Fibroblast of skin of abdomen (primary cell): ENCODE results near the gene NIPAL1. TPM values are rescaled to one million over a fixed set of nuclear protein-coding genes. Genes with fewer than 3 reads are reported as not detected.
"Not testable (repeated sequence)": the region's sequence is repeated elsewhere in the genome, so short reads cannot be mapped to it uniquely, and the experiment has no call there.

Experiments used
- DNase-seq: peaks from one replicate; pipeline ENCODE4 v3.0.0-alpha.2; 2013
- polyA plus RNA-seq, 2 experiments: library from polyadenylated mRNA; unstranded; fragments of 120-200 nt; gene quantifications; one replicate each; pipeline ENCODE4 v1.2.1, GENCODE V29; 2013; ENCODE audit not compliant: insufficient read length in 2 of 2

Gene NIPAL1
- polyA plus RNA-seq (2013, experiment 1 of 2; ENCODE audit: insufficient read length), result 0.28 TPM
- polyA plus RNA-seq (2013, experiment 2 of 2; ENCODE audit: insufficient read length), result 0.55 TPM

DNA sequence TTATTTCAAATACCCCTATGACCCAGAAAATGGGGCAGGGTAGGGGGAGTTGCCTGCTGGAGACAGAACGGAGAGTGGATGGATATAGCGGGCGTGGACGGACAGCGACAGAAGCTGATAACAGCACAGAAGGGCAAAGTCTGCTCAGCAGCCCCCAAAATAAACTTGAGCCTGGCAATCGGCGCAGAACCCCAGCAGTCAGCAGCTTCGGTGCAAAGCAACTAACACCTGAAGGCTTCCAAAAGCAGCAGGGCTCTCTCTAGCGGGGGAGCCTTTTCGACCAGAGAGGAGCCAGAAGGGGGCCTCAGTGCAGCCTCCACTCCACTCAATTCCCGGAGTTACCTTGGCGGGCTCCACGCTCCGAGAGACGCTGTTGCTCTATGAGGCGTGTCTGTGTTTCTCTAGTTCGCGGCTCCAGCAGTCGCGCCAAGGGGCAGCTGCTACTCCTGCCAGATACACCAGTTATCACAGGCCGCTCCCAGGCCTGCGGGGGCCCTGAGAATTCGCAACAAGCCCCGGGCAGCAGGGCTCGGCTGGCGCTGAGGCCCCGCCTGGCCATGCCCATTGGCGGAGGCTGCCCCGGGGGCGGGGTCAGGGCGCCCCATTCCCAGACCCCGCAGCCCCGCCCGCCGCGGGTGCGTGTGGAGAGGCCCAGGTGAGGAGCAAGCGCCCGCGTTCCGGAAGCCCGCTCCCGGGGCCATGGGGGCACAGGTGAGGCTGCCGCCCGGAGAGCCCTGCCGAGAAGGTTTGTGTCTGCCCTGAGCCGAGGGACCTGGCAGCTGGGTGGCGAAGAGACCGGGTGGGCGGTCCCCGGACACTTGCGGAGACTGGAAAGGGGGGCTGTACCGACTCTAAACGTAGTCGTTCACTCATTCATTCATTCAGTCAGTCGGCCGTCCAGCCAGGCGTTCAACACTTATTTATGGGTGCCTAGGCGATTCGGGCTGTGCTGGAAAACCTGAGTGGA is at the start of gene NIPAL1, which contains the start of gene CNGA1:
TSS of gene NIPAL1 (plus strand) at position 632 of the 967 bp plus-strand sequence. CDS start at position 700, 68 bp downstream.
TSS of gene CNGA1 (minus strand) at position 541 of the 967 bp plus-strand sequence. CDS start 63,992 bp downstream, outside the sequence.
- peak; percentile 37 for DNase-seq

GRCh38 chr4:47968847-47969246 is 47.7 kb upstream of the NIPAL1 start:
- no peak for DNase-seq

DNA sequence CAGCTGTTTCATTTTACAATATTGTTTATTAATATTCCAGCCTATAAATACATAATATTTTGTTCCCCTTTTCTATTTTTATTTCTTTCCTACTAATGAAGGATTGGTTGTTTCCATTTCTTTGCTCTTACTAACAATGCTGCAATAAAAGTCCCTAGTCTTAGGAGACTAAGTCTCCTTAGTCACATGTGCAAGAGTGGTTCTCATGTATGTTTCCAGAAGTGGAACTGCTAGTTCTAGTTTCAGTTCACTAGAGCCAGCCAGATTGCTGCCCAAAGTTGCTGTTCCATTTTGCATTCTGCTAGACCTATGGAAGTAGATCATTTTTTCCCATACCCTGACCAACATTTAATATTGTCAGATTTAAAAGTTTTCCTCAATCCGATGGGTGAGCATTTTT is 44.4 kb upstream of the NIPAL1 start:
- DNase-seq, result no peak

DNA sequence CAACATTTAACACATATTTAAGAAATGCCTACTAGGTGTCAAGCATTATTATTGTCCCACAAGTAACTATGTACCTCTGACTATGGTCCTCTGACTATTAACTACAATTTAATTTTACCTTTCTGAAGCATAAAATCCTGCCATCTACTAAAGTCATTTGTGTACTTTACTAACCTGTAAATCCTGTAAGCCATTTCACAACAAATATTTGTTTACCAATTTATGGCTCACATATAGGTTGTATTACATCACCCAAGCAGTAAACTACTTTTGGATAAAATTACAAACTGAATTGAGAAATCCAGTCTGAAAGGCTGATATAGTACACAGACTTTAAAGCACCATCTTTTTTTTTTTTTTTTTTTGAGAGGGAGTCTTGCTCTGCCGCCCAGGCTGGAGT is 43.9 kb upstream of the NIPAL1 start:
- no peak for DNase-seq

- DNase-seq, result no peak
Observed at GRCh38 chr4:47974566-47974965, 42.0 kb upstream of the NIPAL1 start.

DNA sequence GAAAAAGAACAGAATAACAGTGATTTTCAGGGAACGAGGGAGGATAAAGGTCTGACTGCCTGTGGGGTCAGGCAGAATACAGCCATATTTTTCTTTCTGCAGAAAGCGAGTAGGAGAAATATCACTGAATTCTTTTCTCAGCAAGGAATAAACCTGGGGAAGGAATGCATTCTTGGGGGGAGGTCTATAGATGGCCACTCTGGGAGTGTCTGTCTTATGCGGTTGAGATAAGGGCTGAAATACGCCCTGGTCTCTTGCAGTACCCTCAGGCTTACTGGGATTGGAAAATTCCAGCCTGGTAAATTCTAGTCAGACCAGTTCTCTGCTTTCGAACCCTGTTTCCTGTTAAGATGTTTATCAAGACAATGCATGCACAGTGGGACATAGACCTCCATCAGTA is 26.4 kb upstream of the NIPAL1 start:
- DNase-seq, result no peak

GRCh38 chr4:47992475-47992874 is 24.1 kb upstream of the NIPAL1 start:
- DNase-seq, result not testable (repeated sequence)

DNA sequence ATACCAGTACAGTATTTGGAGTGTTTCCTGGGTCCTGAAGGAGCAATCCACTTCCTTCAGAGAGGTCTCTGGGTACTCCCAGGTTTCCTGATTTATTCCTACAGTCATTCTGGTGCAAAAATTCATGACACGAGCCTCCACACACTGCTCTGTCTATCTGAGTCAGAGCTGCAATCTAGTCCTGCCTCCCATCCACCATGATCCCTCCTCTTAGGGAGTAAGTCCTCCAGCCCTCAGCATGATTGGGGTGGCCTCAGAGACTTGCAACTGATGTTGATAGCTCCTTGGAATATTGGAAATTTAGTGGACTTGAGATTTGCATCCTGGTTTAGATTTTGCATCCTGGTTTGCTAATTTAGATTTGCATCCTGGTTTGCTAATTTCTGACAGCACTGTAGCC is 20.6 kb upstream of the NIPAL1 start:
- DNase-seq, result no peak

DNA sequence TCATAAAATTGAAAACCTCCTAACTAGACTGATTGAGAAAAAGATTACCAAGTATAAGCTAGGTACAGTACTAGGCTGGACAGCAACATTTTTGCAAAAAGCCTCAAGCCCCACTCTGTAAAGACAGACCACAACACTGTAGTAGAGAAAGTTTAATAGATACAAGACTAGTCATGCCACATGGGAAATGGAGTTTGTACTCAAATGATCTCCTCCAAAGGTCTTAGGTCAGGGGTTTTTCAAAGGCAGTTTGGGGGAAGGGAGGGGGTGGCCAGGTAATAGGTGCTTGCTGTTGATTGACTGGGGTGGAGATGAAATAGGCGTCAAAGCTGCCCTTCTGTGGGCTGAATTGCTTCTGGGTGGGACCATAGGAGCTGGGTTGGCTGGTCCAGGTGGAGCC is 14.3 kb upstream of the NIPAL1 start:
- DNase-seq, result no peak

- DNase-seq, result not testable (repeated sequence)
Observed at GRCh38 chr4:48003568-48003967, 13.0 kb upstream of the NIPAL1 start.

DNA sequence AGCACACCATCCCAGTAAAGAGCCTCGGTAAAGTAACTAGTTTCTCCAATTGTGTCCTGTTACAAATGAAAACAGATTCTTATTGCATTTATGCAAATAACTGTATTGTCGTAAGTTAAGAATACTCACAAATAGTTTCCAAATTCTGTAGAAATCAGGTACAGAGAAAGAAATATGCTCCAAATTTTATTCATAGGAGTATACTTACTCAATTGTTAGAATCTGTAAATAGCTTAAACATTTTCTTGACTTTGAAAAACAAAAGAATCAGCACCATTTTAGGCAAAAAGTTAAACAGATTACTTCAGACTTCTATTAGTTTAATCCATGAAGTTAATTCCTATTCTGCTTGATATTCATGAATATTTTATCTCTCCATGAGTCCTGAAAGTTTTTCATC is 10.8 kb upstream of the NIPAL1 start:
- DNase-seq, result no peak

DNA sequence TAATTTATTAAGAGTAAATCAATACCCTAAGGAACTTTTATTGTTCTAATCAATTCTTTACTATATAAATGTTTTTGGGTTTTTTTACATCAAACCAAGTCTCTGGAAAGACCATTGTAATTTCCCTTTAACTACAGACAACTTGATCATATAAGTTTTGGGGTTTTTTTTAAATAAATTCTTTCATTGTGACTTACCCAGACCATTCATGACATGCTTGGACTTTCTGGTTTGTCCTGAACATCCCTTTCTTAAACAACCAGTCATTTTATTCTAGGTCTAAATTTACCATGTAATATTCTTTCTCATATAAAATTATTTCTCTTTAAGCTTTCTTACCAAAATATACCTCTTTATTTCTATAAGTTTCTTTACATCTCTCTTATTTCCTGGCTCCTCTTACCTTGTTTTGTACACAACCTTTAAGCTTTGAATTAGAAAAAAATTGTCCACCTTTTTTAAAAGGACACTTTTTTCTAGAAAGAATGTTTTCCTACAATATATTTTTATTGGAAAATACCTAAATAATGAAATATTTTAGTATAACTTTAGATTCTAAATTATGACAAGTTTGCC is 8.5 kb upstream of the NIPAL1 start:
- no peak for DNase-seq

DNA sequence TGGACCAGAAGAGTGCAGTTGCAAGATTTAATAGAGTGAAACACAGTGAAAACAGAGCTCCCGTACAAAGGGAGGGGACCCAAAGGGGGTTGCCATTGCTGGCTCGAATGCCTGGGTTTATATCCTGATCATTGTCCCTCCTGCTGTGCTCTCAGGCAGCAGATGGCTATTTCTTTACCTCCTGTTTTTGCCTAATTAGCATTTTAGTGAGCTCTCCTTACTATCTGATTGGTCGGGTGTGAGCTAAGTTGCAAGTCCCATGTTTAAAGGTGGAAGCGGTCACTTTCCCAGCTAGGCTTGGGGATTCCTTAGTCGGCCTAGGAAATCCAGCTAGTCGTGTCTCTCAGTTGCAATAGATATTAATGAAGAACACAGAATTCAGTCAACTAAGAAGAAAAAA is 5.7 kb upstream of the NIPAL1 start:
- not testable (repeated sequence) for DNase-seq

DNA sequence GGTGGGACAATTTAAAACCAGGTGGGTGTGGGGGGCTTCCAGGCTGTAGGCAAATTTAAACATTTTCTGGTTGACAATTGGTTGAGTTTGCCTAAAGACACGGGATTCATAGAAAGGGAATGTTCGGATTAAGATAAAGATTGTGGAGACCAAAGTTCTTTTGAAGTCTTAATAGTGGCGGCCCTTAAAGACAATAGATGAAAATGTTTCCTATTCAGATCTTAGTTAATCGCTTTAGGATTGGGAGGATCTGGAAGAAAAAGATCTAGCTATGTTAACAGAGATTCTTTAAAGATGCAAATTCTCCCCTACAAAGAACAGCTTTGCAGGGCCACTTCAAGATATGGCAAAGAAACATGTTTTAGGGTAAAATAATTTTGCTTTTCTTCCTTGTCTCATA is 4.8 kb upstream of the NIPAL1 start:
- DNase-seq, result no peak

DNA sequence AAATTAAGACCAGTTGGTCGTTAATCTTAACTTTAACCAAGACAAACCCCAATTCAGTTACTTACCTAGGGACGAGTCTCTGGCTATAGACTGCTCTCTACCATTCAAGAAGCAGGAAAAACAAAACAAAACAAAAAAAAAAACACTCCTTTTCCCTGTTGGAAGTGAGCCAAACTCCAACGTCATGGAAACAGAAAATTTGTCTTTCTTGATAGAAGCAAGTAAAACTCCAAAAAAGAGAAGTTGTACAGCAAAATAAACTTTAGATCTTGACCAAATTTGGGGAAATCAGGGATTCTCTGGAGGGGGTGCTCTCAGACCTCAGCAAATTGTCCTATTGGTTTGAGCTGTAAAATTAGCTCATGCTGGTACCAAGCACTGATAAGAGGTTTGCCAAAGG is 3.7 kb upstream of the NIPAL1 start:
- no peak for DNase-seq

- no peak for DNase-seq
Observed at GRCh38 chr4:48015216-48015615, 1.4 kb upstream of the NIPAL1 start.

GRCh38 chr4:48015678-48016077 is 894 bp upstream of the NIPAL1 start:
- DNase-seq, result no peak

GRCh38 chr4:48017108-48017571 is 568 bp downstream of the NIPAL1 start:
- DNase-seq, result peak; percentile 47

- DNase-seq, result no peak
Observed at GRCh38 chr4:48018112-48018511, 1.5 kb downstream of the NIPAL1 start.

GRCh38 chr4:48021100-48021499 is 4.5 kb downstream of the NIPAL1 start:
- DNase-seq, result no peak

DNA sequence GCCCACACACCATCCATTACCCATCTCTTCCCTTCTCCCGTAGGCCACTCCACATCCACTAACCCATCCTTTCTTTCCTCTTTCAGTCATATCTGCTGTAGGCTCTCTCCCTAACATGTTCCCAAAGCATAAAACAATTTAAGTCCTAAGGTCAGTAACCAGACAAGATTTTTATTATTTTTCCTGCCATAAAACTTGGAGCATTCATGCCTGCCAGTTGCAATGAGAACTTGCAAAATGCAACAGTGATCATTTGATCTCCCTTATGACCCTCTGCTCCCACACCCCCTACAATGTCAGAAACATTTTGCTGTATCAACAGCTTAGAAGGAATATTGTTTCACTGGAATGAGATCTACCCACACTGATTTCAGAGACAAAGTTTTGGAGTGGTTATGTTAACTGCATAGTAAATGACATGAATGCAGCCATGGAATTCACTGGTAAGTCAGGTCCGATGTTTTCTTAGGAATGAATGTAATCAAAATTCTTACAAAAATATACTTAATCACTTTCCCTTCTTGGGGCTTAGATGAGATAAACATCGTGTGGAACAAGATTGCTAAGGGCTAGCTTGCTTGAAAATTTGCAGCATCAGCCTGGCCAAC is 5.7 kb downstream of the NIPAL1 start:
- DNase-seq, result no peak

GRCh38 chr4:48024522-48024921 is 8.0 kb downstream of the NIPAL1 start:
- no peak for DNase-seq

- DNase-seq, result peak; percentile 12
Observed at GRCh38 chr4:48025005-48025404, 8.4 kb downstream of the NIPAL1 start.
